GM19372 (cell line): ENCODE measurements around the gene NEK3.
"Not testable (repeated sequence)": the region's sequence is repeated elsewhere in the genome, so short reads cannot be mapped to it uniquely, and the experiment has no call there.

ENCODE experiments used
- ATAC-seq: cut with Tn5 transposase; IDR thresholded peaks from one replicate; pipeline ENCODE4 v1.9.1; 2021; ENCODE audit warnings: mild to moderate bottlenecking, low read depth, moderate library complexity; ENCODE audit not compliant: unreplicated experiment

The NEK3 gene

GRCh38 chr13:52159159-52159982 lies at the start of gene NEK3:
TSS of gene NEK3 (minus strand) at chr13:52159597. CDS start at chr13:52156191, 3,406 bp downstream.
- peak; percentile 67 for ATAC-seq

DNA sequence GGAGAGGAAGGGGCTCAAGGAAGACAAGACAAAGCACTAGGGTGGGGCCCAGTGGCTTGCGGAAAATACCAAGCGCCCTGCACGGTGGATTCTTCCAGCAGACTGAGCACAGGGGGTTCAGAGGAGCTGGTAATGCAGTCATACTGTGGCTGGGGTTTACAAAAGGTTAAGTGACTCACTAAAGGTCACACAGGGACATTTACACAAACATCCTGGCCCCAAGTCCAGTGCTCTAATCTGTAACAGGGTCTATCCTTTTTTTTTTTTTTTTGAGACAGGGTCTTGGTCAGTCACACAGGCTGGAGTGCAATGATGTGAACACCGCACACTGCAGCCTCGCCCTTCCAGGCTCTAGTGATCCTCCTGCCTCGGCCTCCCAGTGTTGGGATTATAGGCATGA lies 49.0 kb upstream of the NEK3 start:
- ATAC-seq = not testable (repeated sequence)

DNA sequence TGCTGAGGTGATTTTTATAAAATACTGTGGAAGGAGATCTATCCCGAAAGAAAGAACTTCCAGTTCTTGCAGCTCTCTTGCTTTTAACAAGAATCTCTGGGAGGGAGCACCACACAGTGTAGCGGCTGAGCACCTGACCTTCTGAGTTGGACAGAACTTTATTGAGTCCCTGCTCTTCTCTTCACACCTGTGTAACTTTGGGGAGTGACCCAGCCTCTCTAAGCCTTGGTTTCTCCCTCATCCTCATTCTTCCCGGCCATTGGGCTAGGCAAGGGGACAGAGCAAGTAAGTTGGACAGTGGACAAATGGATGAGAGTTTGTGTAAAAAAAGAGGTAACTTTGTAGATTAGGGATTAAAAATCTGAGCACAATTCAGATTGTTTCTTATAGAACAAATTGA lies 48.5 kb upstream of the NEK3 start:
- not testable (repeated sequence) for ATAC-seq

GRCh38 chr13:52207337-52207736 lies 47.9 kb upstream of the NEK3 start:
- ATAC-seq = not testable (repeated sequence)

GRCh38 chr13:52204546-52204945 lies 45.1 kb upstream of the NEK3 start:
- ATAC-seq = not testable (repeated sequence)

- not testable (repeated sequence) for ATAC-seq
Observed at GRCh38 chr13:52203864-52204263, 44.5 kb upstream of the NEK3 start.

DNA sequence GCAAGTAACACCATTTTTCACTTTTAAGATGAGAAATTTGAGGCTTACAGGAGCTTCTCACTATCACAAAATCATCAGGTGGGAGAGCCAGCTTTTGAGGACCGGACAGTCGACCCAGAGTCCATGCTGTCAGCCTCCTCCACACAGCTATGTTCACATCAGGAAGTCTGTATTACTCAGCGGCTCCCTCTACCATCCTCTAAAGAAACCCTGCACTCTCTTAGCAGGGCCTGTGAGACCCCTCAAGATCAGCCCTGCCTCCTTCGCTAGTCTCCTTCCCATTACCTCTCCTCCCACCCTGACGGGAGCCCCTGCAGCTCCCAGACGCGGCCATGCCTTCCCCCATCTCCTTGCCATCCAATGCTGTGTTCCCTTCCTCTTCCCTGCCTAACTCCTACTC lies 43.1 kb upstream of the NEK3 start:
- not testable (repeated sequence) for ATAC-seq

DNA sequence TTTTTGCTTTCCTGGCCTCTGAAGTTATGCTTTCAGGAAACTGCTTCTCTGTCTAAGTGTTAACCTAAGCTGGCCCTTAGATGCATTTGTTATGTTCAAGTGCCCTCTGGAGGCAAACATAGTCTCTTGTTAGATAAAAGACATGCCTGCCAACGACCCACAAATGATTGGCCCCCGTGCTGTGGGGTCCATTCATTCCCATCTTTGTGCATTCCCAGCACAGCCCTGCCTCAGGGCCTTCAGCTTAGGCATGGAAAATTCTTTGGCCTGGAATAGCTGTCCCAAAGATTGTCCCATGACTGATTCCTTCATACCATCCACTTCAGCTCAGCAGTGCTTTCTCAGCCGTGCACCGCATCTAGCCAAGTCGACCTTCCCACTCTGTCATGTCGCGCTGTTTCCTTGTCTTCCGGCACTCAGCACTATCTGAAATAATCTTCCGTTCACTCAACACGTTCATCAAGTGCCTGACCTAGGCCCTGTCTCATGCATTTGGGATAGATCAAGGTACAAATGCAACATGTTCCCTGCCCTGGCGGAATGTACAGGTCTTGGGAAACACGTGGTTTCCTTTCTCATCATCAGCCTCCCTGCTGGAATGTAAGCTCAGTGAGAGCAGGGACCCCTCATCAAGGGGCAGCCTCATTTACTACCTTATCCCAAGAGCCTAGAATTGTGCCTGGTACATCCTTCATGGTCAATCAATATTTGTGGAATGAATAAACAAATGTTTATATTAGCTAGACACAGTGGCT lies 42.2 kb upstream of the NEK3 start:
- ATAC-seq = not testable (repeated sequence)

GRCh38 chr13:52195401-52195837 lies 36.0 kb upstream of the NEK3 start:
- ATAC-seq = peak; percentile 76

DNA sequence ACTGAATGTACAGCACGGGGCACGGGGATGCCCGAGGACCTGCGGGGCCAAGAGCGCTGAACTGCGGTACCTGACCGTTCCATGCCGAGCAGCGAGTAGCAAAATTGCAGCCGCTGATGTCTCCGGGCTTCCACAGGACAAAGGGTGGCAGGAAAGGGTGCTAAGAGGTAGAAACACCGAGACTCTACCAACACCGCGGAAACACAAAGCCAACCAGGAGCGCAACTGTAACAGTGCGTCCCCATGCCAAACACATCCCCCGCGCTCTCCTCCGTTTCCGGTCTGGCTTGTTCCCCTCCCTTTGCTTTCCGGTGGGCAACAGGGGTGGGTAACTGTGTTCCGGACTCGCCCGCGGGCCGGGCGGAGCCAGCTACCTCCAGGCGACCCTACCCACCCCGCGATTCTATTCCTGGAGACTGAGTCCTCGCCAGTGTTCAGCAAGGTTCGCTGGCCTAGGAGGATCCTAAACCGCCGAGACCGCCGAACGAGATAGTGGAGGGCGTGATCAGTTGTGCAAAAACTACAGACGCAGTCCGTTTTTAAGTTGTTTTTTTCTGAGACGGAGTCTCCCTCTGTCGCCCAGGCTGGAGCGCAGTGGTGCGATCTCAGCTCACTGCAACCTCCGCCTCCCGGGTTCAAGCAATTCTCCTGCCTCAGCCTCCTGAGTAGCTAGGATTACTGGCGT lies 34.9 kb upstream of the NEK3 start:
- ATAC-seq = peak; percentile 60

DNA sequence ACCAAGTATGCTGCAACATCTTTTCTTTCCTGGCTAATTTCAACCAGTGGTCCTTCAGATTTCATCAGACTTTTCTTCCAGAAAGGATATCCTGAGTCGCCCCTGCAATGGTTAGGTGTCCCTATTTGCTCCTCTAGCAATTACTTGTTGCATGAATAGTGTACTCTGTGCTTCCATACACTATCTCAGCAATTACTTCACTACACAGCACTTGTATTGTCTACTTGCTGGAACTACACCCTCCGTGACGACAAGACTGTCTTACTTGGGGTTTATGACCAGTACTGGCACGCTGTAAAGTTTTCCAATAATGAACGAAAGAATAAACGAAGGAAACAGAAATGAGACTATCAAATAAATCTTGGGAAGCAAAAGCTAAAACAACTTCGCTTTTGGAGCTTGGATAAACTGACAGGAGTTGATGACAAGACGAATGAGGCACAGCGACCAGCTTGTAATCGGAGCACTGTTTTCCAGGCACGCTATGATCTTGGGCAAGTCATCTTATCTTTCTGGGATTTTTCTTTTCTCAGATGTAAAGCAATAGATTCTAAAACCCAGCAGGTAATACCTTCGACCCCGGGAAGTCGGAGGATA lies 34.3 kb upstream of the NEK3 start:
- ATAC-seq = peak; percentile 3

GRCh38 chr13:52187424-52188187 lies 28.2 kb upstream of the NEK3 start:
- not testable (repeated sequence) for ATAC-seq

- ATAC-seq = no peak
Observed at GRCh38 chr13:52187029-52187423, 27.6 kb upstream of the NEK3 start.

DNA sequence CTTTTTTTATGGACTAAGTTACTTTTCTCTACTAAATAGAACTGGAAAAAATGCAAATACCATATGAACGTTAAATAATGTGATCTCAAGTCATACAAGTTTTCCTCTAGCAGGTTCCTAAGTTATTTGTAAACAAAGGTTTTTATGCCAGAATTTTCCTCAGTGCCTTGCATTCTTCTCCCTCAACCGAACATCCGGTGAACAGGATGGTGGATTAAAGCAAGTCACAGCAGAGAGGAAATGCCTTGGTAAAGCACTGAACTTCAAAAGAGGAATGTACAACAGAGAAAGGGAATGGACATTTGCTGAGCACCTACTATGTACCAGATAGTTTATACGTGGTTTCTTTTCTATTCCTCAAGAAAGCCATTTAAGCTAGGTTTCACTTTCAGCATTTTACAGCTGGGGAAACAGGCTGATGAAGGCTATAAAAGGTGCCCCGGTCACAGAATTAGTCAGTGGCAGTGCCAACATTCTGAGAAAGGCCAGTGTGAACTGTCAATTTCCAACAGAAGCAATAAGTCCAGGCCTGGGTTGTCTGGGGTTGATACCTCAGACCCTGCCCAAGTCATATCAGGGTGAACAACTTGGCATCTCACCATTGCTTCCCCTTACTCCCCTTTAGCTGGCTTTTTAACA lies 22.0 kb upstream of the NEK3 start:
- not testable (repeated sequence) for ATAC-seq

DNA sequence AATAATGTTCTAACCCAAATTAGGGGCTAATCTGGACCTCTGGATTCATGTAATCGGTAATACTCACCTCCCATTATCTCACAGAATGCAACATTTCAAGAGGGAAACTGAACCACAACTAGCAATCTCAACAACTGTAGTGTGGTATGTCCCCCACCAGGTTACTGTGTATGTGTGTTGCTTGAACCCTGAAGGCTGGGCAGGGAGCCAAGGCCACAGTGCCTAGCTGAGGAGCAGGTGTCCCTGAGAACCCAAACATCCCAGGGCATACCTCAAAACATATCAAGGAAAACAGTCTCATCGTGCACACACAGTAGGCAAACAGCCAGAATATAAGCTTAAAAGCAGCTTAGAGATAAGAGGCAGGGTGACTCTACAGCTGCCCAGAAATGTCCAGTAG lies 20.5 kb upstream of the NEK3 start:
- no peak for ATAC-seq

DNA sequence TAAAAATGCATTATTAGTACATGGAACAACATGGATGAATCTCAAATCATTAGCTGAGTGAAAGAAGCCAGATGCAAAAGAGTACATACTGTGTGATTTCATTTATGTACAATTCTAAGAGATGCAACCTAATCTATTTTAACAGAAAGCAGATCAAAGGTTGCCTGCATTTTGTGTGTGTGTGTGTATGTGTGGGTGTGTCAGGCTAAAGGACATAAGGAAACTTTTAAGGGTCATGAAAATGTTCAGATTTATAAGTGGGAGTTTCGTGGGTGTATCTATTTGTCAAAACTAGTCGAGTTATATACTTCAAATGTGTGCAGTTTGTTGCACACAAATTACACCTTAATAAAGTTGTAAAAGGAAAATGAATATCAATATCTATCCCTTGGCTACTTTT lies 17.9 kb upstream of the NEK3 start:
- ATAC-seq = no peak

GRCh38 chr13:52173970-52174369 lies 14.6 kb upstream of the NEK3 start:
- ATAC-seq = not testable (repeated sequence)

DNA sequence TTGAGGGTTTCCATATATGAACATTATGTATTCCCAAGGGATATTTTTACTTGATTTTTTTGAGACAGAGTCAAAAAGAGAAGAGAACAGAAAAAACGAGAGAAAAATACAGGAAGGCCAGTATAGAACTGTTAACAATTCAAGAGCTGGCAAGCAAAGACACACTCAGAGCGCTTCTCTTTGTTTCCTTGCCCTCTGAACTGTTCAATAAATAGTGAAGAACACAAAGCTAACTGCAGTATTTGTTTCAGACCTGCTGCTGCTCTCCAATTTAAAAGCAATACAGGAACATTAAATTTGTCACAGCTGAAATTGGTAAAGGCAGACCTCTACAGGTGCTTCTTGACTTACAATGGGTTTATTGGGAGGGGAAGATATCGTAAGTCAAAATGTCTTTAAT lies 14.0 kb upstream of the NEK3 start:
- ATAC-seq = no peak

DNA sequence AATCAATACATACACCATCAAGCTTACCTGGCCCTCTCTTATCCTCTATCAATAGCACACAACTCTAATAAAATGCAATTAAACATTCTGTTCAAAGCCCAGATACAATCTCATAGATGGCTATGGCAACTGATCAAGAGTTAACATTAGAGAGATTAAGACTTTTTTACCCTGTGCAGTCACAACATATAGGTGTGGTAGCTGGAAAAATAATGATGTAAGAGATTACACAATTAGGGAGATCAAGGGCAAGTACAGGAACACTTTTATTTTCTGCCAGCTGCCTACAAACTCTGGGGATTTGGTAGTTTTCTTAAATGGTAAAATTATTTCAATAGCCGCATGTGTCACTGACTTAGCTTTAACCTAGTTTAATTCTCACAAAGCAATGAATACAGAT lies 12.3 kb upstream of the NEK3 start:
- not testable (repeated sequence) for ATAC-seq
